Measurements from ENCODE around the gene FAM83E.

Gene FAM83E

GRCh38 chr19:48615231-48616040 lies 560 bp upstream of the FAM83E start:
- no peak for DNase-seq (ENCODE audit: low read depth, low spot score)
- peak overlapping the region; percentile 85 for H3K27ac ChIP-seq

- H3K27ac ChIP-seq = peak overlapping the region; percentile 85
- DNase-seq (ENCODE audit: low read depth, low spot score) = no peak
These were observed 932 bp downstream of the FAM83E start for GRCh38 chr19:48613852-48614435.

DNA sequence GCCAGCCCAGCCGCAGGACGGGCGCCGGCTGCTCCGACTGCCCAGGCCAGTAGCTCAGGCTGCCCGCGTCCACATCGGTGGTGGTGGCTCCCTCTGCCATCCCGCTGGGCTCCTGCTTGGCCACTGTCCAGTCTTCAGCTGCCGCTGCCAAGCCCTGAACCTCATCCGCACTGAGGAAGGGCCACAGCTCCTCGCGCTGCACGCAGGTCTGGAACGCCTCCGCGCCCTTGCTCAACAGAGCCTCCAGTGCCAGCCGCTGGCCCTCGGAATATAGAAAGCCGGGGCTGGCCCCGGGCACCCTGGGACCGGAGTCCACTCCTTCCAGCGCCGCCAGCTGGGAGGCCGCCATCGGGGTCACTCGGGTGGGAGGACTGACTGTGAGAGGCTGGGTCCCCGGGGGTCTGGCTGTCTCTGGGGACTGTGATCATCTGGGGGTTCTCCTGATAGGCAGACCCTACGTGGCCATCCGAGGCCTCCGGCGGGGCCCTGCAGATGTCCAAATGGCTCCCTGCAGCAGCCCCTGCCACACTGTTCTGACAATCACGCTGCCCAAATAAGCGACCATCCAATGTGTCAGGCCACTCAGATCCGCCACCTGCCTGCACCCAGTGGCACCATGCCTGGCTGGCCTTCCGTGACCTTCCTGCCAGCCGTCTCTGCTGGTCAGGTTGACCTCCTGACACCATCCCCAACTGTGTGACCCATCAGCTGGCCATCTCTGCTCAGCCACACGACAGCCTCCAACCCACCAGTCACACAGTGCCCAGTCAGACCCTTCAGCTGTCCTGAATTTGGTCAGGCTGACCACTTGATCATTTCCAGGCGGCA lies 1.6 kb downstream of the FAM83E start:
- H3K27ac ChIP-seq = no peak overlapping the region
- no peak for DNase-seq (ENCODE audit: low read depth, low spot score)

DNA sequence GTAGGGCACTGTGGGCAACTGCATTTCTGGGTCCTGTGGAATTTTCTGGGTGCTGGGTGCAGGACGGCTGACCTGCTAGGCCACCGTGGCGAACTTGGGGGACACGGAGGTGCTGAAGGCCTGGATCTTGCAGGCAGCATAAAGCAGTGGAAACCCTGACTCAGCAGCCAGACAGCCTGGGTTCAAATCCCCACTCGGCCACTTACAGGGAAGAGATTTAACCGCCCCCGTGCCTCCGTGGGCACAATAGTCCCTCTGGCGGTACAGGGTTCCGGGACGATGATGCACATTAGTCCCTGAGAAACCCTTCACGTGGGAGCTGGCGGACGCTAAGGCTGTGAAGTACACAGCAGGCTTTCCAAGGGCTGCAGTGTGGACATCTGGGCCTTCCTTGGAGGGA lies 3.0 kb downstream of the FAM83E start:
- DNase-seq (ENCODE audit: low read depth, low spot score) = no peak
- no peak overlapping the region for H3K27ac ChIP-seq

- H3K27ac ChIP-seq = no peak overlapping the region
- DNase-seq (ENCODE audit: low read depth, low spot score) = no peak
These were observed 5.2 kb downstream of the FAM83E start for GRCh38 chr19:48609571-48610108.

- no peak for DNase-seq (ENCODE audit: low read depth, low spot score)
These were observed 6.0 kb downstream of the FAM83E start for GRCh38 chr19:48608798-48609263.

DNA sequence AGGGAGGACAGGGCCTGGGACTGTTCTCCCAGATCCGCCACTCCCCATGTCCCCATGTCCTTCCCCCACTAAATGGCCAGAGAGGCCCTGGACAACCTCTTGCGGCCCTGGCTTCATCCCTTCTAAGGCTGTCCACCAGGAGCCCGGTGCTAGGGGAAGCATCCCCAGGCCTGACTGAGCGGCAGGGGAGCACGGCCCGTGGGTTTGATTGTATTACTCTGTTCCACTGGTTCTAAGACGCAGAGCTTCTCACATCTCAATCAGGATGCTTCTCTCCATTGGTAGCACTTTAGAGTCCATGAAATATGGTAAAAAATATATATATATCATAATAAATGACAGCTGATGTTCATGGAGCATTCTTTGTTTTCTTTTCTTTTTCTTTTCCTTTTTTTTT lies 7.5 kb downstream of the FAM83E start:
- no peak overlapping the region for H3K27ac ChIP-seq
- no peak for DNase-seq (ENCODE audit: low read depth, low spot score)

More at GRCh38 chr19:48608798-48609263, 6.0 kb downstream of the FAM83E start:
- H3K27ac ChIP-seq = no peak overlapping the region

DNA sequence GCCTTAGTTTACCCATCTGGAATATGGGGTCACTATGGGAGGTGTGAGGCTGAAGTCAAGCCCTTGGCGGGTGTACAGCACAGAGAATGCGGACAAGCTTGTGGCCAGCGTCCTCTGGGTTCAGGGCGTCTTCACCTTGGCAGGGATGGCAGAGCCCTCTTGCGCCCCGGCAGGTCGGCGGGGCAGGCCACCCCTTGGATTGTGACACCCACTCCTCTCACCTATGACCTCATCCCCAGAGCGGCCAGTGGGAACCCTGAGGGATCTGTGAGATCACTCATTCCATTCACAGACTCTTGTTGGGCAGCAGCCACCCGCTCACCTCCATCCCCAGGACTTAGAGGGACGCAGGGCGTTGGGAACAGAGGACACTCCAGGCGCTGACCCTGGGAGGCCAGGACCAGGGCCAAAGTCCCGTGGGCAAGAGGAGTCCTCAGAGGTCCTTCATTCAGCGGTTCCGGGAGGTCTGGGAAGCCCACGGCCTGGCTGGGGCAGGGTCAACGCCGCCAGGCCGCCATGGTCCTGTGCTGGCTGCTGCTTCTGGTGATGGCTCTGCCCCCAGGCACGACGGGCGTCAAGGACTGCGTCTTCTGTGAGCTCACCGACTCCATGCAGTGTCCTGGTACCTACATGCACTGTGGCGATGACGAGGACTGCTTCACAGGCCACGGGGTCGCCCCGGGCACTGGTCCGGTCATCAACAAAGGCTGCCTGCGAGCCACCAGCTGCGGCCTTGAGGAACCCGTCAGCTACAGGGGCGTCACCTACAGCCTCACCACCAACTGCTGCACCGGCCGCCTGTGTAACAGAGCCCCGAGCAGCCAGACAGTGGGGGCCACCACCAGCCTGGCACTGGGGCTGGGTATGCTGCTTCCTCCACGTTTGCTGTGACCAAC lies 8.2 kb downstream of the FAM83E start, which contains the start of gene SPACA4:
Gene SPACA4 (plus strand): TSS at position 280 of the 896 bp plus-strand sequence. CDS start 237 bp downstream, at position 517.
- no peak for DNase-seq (ENCODE audit: low read depth, low spot score)
- no peak within 1 kb of the TSS for H3K27ac ChIP-seq

- no peak for DNase-seq (ENCODE audit: low read depth, low spot score)
- H3K27ac ChIP-seq = no peak overlapping the region
These were observed 11.0 kb downstream of the FAM83E start for GRCh38 chr19:48603850-48604249.

- DNase-seq (ENCODE audit: low read depth, low spot score) = no peak
- H3K27ac ChIP-seq = no peak overlapping the region
These were observed 11.4 kb downstream of the FAM83E start for GRCh38 chr19:48603449-48603848.

DNA sequence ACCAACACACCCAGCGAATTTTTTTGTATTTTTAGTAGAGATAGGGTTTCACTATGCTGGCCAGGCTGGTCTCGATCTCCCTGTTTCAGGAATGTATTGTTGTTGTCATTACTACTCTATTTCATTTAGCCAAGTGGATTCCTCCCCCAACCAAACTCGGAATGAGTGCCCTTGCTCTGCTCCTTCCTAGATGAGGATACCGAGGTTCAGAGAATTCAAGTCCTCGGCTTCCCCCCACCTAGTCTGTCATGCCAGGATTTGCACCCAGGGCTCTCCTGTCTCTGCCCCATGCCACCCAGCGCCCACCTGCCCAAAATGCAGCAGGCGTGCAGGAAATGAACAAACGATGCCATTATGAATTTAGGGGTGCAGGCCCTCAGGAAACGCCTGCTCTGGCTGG lies 11.9 kb downstream of the FAM83E start:
- DNase-seq (ENCODE audit: low read depth, low spot score) = no peak
- no peak overlapping the region for H3K27ac ChIP-seq

- no peak overlapping the region for H3K27ac ChIP-seq
- DNase-seq (ENCODE audit: low read depth, low spot score) = no peak
These were observed 14.0 kb downstream of the FAM83E start for GRCh38 chr19:48600679-48601417.

- no peak for DNase-seq (ENCODE audit: low read depth, low spot score)
These were observed 15.7 kb downstream of the FAM83E start for GRCh38 chr19:48598996-48599700.

DNA sequence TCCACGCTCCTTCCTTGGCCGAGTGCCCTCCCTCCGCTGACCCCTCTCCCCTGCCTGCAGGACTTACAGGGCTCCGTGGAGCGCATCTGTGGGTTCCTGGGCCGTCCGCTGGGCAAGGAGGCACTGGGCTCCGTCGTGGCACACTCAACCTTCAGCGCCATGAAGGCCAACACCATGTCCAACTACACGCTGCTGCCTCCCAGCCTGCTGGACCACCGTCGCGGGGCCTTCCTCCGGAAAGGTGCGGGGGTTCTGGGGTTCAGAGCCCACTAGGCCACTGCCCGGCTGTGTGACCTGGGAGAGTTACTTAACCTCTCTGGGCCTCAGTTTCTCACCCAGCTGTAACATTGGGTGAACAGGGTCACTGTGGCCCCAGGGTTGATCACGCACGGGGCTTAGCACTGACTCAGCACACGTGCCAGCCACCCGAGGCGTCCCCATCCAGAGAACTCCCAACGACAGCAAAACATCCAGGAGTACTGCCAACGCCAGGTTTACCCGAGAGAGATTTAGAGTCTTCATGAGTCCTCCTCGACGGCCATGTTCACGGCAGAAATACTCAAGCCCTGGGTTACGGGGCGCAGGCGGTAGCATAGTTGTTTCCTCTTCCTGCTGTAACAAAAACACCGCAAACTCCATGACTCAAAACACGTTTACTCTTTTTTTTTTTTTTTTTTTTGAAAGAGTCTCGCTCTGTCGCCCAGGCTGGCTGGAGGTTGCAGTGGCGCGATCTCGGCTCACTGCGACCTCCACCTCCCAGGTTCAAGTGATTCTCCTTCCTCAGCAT lies 18.0 kb downstream of the FAM83E start:
- no peak for DNase-seq (ENCODE audit: low read depth, low spot score)
- H3K27ac ChIP-seq = no peak overlapping the region

More at GRCh38 chr19:48598996-48599700, 15.7 kb downstream of the FAM83E start:
- H3K27ac ChIP-seq = no peak overlapping the region

- no peak for DNase-seq (ENCODE audit: low read depth, low spot score)
- no peak overlapping the region for H3K27ac ChIP-seq
These were observed 18.6 kb downstream of the FAM83E start for GRCh38 chr19:48596237-48596636.

- no peak overlapping the region for H3K27ac ChIP-seq
- no peak for DNase-seq (ENCODE audit: low read depth, low spot score)
These were observed 19.0 kb downstream of the FAM83E start for GRCh38 chr19:48595833-48596232.

DNA sequence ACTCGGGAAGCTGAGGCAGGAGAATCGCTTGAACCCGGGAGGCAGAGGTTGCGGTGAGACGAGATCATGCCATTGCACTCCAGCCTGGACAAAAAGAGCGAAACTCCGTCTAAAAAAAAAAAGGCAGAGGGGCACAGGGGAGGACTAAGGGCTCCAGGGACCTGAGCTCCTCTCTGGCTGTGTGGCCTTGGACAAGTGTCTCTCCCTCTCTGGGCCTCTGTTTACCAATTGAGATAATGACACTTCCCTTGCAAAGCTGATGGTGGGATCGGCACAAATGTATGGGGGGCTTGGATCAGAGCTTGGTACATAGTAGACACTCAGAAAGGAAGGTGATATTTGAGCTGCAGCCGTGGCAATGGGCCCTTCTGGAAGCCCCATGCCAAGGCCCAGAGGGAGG lies 19.7 kb downstream of the FAM83E start:
- no peak for DNase-seq (ENCODE audit: low read depth, low spot score)
- H3K27ac ChIP-seq = no peak overlapping the region

Data from epithelial cell of prostate (primary cell).